Effector memory CD4-positive, alpha-beta T cell (primary cell): ENCODE measurements around the gene NPC2.
A peak's percentile ranks its signal among the peaks of the same experiment; 100 is the strongest.

ENCODE experiments used
- DNase-seq, 3 donors: peaks; one replicate each; pipeline ENCODE4 v3.0.0-alpha.2; 2020
- H3K27ac ChIP-seq: 2 replicates; pipeline ENCODE4 v1.7.0; 2013; ENCODE audit warnings: mild to moderate bottlenecking, low read length, moderate library complexity; ENCODE audit not compliant: insufficient read depth, poor library complexity, severe bottlenecking
- H3K27me3 ChIP-seq: replicated peaks from 2 replicates; pipeline ENCODE4 v1.7.0; 2013; ENCODE audit warnings: mild to moderate bottlenecking, low read length; ENCODE audit not compliant: insufficient read depth, control insufficient read depth, poor library complexity, severe bottlenecking
- H3K36me3 ChIP-seq: 2 replicates; pipeline ENCODE4 v1.7.0; 2013; ENCODE audit warnings: mild to moderate bottlenecking, low read length, moderate library complexity; ENCODE audit not compliant: control insufficient read depth, insufficient read depth
- H3K4me1 ChIP-seq: 2 replicates; pipeline ENCODE4 v1.7.0; 2013; ENCODE audit warnings: low read length, mild to moderate bottlenecking; ENCODE audit not compliant: control insufficient read depth, insufficient read depth, poor library complexity, severe bottlenecking
- H3K4me3 ChIP-seq: 2 replicates; pipeline ENCODE4 v1.7.0; 2013; ENCODE audit warnings: low read length, low read depth, mild to moderate bottlenecking; ENCODE audit not compliant: insufficient read depth, poor library complexity, severe bottlenecking
- H3K9me3 ChIP-seq: 2 replicates; pipeline ENCODE4 v1.7.0; 2013; ENCODE audit warnings: mild to moderate bottlenecking, low read length, moderate library complexity; ENCODE audit not compliant: control insufficient read depth

Gene NPC2

DNA sequence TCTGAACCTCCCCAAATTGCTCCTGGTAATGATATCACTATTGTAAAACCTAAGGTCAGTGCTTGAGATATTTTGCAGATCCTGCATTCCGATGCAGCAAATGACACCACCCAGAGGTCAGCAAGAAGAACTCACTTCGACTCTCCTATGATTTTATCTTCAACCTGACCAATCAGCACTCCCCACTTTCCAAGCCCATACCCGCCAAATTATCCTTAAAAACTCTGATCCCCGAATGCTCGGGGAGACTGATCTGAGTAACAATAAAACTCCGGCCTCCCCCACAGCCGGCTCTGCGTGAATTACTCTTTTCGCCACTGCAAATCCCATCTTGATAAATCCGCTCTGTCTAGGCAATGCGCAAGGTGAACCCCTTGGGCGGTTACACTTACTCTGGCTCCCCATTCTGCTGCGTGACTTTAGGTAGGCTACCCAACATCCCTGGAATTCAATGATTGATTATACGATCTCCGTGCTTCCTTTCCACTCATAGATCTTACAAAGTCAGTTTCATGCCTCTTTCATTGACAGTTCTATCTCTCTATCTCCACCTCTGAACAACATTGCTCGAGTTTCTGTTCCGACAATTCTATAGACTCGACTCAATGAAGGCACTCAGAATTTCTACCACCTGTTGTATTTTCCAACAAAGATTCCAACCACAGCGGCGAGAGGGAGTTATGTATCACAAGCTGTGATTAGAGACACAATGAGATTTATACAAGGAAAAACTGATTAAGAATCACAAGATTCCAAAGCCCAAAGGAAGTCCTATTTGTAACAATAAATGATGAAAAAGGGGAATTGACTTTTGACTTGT, 939 bp downstream of the NPC2 start:
- Histone ChIP-seq H3K9me3 (no peaks in the 10 kb centered on the region), H3K27me3 (no peaks in the 10 kb centered on the region), H3K27ac (peak overlapping the region; percentile 62), H3K4me3 (peak overlapping the region; percentile 96), H3K36me3 (peaks cover 5% of the 10 kb centered on the region), H3K4me1 (peaks cover 14% of the 10 kb centered on the region)
- DNase-seq: no peak

DNA sequence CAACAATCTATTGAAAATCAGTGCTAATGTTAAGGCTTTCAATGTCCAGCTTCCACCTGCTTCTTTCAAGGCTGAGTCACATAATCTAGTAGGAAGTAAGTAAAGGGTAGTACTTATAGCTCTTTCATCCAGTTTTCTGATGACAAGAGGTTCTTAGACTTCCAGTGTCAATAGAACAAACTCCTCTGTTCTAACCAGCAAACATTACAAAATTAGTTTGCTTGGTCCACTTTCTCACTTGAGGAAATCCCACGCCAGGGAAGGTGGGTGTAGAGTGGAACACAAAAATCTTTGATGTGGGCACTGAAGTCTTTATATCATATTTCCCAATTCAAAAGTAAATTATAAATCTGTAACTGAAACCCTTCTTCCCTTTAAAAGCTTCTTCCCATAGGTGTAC, 2.6 kb downstream of the NPC2 start:
- no peaks in the 10 kb centered on the region for H3K9me3 ChIP-seq
- H3K4me1 ChIP-seq: peaks cover 12% of the 10 kb centered on the region
- no peak for DNase-seq
- H3K4me3 ChIP-seq: no peak overlapping the region
- no peak overlapping the region for H3K27ac ChIP-seq
- no peaks in the 10 kb centered on the region for H3K27me3 ChIP-seq
- peaks cover 4% of the 10 kb centered on the region for H3K36me3 ChIP-seq

DNA sequence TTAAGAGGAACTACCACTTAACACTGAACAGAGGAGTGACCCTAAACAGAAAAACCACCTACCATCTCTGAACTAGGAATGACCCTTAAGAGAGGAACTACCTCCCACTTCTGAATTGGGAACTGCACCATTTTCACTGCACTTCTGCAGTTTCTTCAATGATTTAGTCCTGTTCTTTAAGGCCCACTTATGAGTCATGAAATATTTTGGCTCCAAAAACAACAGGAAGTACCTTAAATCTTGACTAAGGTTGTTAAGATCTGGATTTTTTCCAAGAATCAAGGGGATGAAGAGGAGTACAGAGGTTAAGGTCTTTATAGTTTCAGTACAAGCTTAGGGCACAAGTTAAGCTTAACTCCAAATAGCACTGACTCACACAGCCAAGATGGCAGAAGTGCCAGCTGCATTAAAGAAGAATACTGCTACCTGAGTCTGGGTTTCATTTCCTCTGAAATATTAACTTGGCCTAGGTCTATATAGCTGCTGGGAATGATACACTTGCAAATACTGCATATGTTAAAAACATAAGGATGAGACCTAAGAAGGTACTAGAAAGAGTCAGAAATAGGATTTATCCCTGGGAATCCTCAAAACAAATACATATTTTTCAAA, 4.2 kb downstream of the NPC2 start:
- Histone ChIP-seq H3K9me3 (no peaks in the 10 kb centered on the region), H3K27me3 (no peaks in the 10 kb centered on the region), H3K36me3 (peaks cover 8% of the 10 kb centered on the region), H3K27ac (no peak overlapping the region), H3K4me1 (peaks cover 7% of the 10 kb centered on the region), H3K4me3 (no peak overlapping the region)
- DNase-seq: no peak

DNA sequence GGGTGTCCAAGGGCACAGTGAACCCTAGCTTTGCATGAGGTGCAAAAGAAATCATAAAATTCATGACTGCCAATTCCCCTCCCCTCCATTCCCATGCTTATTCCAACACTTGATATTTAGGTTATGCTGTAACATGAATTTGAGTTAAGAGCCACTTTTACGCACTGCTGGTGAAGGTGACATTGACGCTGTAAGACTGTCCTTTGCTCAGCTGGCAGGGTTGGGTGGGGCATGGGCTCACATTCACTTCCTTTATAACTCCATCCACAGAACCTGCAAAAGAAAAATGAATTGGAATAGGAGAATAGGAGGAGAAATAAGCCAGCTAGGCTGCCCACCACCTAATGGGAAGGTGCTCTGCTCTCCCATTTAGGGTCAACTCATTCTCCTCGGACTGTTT, 6.9 kb downstream of the NPC2 start:
- Histone ChIP-seq H3K4me1 (no peaks in the 10 kb centered on the region), H3K36me3 (peaks cover 17% of the 10 kb centered on the region), H3K4me3 (no peak overlapping the region), H3K9me3 (no peaks in the 10 kb centered on the region), H3K27ac (no peak overlapping the region), H3K27me3 (no peaks in the 10 kb centered on the region)
- no peak for DNase-seq

DNA sequence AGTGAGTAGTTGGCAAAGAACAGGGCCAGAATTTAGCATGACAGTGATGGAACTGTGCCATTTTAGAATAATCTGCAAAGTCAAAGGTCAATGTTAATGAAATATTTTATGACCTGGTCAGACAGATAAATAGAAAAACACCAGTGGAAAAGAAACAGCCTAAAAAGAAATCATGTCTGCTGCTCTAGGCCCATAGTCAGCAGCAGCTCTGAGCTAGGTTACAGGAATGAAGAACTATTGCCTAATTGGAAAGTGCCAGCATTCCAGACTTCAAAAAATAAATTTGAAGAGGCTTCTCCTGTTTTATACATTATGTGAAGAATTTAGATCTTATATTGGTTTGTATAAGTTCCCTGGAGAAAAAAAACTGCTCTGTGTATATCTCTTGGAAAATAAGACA, 9.8 kb downstream of the NPC2 start:
- H3K27me3 ChIP-seq: no peaks in the 10 kb centered on the region
- no peak overlapping the region for H3K4me3 ChIP-seq
- no peak overlapping the region for H3K27ac ChIP-seq
- no peaks in the 10 kb centered on the region for H3K4me1 ChIP-seq
- peaks cover 33% of the 10 kb centered on the region for H3K36me3 ChIP-seq
- DNase-seq: no peak
- no peaks in the 10 kb centered on the region for H3K9me3 ChIP-seq

DNA sequence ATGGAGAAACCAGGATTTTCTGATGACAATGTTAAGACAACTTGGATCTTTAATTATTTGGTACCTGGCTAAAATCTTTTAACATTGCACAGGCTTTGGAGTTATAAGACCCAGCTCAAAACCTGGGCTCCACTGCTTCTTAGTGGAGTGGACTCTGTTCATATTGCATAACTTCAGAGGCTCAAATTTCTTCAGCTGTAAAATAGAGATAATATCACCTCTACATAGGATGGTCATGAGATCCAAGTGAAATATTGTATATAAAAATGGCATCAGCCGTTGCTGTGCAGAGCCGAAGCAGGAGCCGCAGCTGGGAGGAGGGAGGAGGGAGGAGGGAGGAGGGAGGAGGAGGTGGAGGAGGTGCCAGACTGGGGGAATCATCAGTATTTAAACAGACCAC, 10.5 kb downstream of the NPC2 start:
- Histone ChIP-seq H3K36me3 (peaks cover 33% of the 10 kb centered on the region), H3K4me3 (no peak overlapping the region), H3K9me3 (no peaks in the 10 kb centered on the region), H3K27me3 (no peaks in the 10 kb centered on the region), H3K4me1 (no peaks in the 10 kb centered on the region), H3K27ac (no peak overlapping the region)
- no peak for DNase-seq

DNA sequence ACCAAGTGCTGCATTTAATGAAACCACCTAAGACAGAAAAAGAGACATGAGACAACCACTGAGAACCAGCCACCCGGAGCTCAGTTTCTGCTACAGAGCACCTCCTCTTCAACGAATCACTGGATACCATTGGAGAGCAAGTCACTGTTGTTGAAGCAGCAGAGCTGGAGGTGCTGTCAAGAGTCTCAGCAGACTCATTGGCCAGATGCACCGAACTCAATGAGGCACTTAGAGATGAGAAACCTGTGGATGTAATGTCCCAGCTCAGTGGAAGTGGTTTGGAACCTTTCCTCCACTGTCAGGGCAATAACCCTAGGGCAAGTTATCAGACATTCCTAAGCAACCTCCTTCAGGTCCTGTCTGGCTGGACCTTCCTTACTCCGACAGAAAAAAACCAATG, 13.1 kb downstream of the NPC2 start:
- Histone ChIP-seq H3K4me3 (no peak overlapping the region), H3K9me3 (no peaks in the 10 kb centered on the region), H3K27me3 (no peaks in the 10 kb centered on the region), H3K27ac (no peak overlapping the region), H3K4me1 (no peaks in the 10 kb centered on the region), H3K36me3 (peaks cover 29% of the 10 kb centered on the region)
- no peak for DNase-seq

DNA sequence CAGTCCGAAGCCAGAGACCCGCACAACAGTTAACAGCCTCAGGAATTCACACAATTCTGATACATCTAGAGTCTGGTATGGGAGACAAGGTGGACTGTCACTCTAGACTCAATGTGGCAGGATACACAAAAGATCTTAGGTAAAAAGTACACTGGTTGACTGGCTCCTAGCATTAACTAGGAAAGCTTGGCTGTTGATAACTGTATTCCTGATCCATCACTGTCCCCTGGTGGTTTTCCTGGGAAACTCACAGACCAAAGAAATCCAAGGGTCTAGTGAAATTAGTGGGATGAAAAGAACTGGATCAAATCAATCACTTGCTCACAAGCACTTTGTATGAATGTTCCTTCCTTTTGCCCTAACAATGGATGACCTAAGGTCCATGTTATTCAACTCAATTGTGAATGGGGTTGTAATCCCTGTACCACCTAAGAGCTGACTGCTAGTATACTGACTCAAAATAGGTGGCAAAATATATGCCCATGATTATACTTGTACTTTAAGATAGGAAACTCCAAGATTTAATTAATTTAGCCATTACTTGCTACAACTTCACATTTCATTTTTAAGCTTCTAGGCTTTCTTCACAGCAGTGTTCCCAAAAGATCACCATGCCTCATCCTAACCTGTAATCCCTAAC, 14.0 kb downstream of the NPC2 start:
- Histone ChIP-seq H3K9me3 (no peaks in the 10 kb centered on the region), H3K27ac (no peak overlapping the region), H3K36me3 (peaks cover 26% of the 10 kb centered on the region), H3K27me3 (no peaks in the 10 kb centered on the region), H3K4me1 (no peaks in the 10 kb centered on the region), H3K4me3 (no peak overlapping the region)
- DNase-seq: no peak

DNA sequence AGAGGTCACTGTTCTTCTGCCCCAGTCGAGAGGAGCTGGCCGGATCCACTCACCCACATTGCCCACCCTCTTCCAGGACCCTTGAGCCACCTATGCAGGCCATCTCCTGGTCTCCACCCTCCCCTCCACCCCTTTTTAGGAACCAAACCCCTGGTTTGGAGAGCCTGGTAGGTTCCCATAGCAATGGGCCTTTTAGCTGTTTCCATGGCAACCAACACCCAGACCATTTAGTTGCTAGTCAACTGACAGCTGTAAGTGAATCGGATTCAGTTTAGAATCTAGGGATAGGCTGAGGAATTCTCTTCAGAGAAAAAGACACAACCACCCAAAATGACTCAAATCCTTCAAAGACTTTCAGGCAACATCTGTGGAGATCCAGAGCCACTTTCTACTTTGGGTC, 16.5 kb downstream of the NPC2 start:
- Histone ChIP-seq H3K4me3 (no peak overlapping the region), H3K9me3 (no peaks in the 10 kb centered on the region), H3K4me1 (no peaks in the 10 kb centered on the region), H3K27me3 (no peaks in the 10 kb centered on the region), H3K27ac (no peak overlapping the region), H3K36me3 (peaks cover 16% of the 10 kb centered on the region)
- DNase-seq: no peak

DNA sequence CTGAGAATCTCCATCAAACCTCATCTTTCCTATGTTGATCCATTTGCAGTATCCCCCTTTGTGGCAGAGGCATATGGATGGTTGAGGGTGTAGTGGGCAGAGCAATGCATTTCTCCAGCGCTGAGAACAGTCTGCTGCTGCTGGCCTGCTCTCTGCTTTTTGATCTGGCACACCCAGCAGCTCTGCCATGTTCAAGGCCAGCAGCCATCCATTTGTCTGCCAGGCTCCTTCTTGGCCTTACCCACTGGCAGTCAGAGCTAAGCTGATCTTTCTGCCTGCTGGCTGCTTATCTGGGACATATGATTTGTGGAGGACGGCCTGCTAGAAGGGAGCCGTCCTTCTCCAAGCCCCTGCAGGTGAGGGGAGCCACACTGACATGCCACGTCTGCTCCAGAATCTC, 17.0 kb downstream of the NPC2 start:
- peaks cover 16% of the 10 kb centered on the region for H3K36me3 ChIP-seq
- no peak overlapping the region for H3K4me3 ChIP-seq
- no peaks in the 10 kb centered on the region for H3K4me1 ChIP-seq
- H3K9me3 ChIP-seq: no peaks in the 10 kb centered on the region
- DNase-seq: no peak
- no peaks in the 10 kb centered on the region for H3K27me3 ChIP-seq
- H3K27ac ChIP-seq: no peak overlapping the region
